NB4 (cell line): ENCODE measurements around the gene SMTN.
"Not testable (repeated sequence)": the region's sequence is repeated elsewhere in the genome, so short reads cannot be mapped to it uniquely, and the experiment has no call there.

ENCODE experiments used
- DNase-seq: peaks from one replicate; pipeline ENCODE4 v3.0.0; 2010; ENCODE audit warnings: low read depth
- H3K4me3 ChIP-seq: one replicate; pipeline ENCODE4 v1.5.1; 2011; ENCODE audit warnings: mild to moderate bottlenecking, low read depth, low read length, moderate library complexity
- CTCF ChIP-seq: IDR thresholded peaks from one replicate; pipeline ENCODE4 v1.5.1; 2012; ENCODE audit warnings: low read depth, low read length
- MAX ChIP-seq: IDR thresholded peaks from 2 replicates; pipeline ENCODE4 v1.6.1; 2011; ENCODE audit warnings: low read depth, low read length
- MYC ChIP-seq: IDR thresholded peaks from 2 replicates; pipeline ENCODE4 v1.6.1; 2011; ENCODE audit warnings: low read depth, low read length
- POLR2A ChIP-seq: IDR thresholded peaks from 2 replicates; pipeline ENCODE4 v1.6.1; 2011; ENCODE audit warnings: mild to moderate bottlenecking; ENCODE audit not compliant: insufficient read length; ENCODE audit errors: extremely low read depth

SMTN gene

GRCh38 chr22:31068970-31069369, 12.1 kb upstream of the SMTN start:
- TF ChIP-seq POLR2A (no peak), MYC (no peak), MAX (no peak), CTCF (no peak)
- no peak for DNase-seq
- no peak overlapping the region for H3K4me3 ChIP-seq

GRCh38 chr22:31069691-31070314, 11.3 kb upstream of the SMTN start:
- DNase-seq, H3K4me3 ChIP-seq: not testable (repeated sequence)

- not testable (repeated sequence) for H3K4me3 ChIP-seq, DNase-seq
Observed at GRCh38 chr22:31073125-31073524, 8.0 kb upstream of the SMTN start.

GRCh38 chr22:31073545-31074145, 7.5 kb upstream of the SMTN start:
- not testable (repeated sequence) for DNase-seq, H3K4me3 ChIP-seq

- TF ChIP-seq MYC: no peak
- TF ChIP-seq POLR2A: no peak
- no peak for TF ChIP-seq MAX
- TF ChIP-seq CTCF: no peak
Observed at GRCh38 chr22:31075961-31076360, 5.2 kb upstream of the SMTN start.

GRCh38 chr22:31077681-31078080, 3.4 kb upstream of the SMTN start:
- H3K4me3 ChIP-seq: no peak overlapping the region
- TF ChIP-seq MAX: no peak
- TF ChIP-seq MYC: no peak
- no peak for TF ChIP-seq CTCF
- no peak for TF ChIP-seq POLR2A
- no peak for DNase-seq

More at GRCh38 chr22:31075961-31076360, 5.2 kb upstream of the SMTN start:
- DNase-seq: no peak
- H3K4me3 ChIP-seq: no peak overlapping the region

GRCh38 chr22:31078389-31078788, 2.7 kb upstream of the SMTN start:
- H3K4me3 ChIP-seq, DNase-seq: not testable (repeated sequence)

- no peak for DNase-seq
- no peak overlapping the region for H3K4me3 ChIP-seq
- no peak for TF ChIP-seq CTCF
- TF ChIP-seq MYC: no peak
- TF ChIP-seq MAX: no peak
- no peak for TF ChIP-seq POLR2A
Observed at GRCh38 chr22:31079095-31079642, 1.9 kb upstream of the SMTN start.
